SH-SY5Y (cell line): ENCODE measurements around the gene KIF1A.

Experiments used
- GATA2 ChIP-seq: IDR thresholded peaks from 2 replicates; pipeline ENCODE4 v1.6.1; 2011; ENCODE audit warnings: mild to moderate bottlenecking, low read depth, low read length
- GATA3 ChIP-seq: IDR thresholded peaks from 2 replicates; pipeline ENCODE4 v1.6.1; 2011; ENCODE audit warnings: low read depth, mild to moderate bottlenecking, low read length, moderate library complexity

DNA sequence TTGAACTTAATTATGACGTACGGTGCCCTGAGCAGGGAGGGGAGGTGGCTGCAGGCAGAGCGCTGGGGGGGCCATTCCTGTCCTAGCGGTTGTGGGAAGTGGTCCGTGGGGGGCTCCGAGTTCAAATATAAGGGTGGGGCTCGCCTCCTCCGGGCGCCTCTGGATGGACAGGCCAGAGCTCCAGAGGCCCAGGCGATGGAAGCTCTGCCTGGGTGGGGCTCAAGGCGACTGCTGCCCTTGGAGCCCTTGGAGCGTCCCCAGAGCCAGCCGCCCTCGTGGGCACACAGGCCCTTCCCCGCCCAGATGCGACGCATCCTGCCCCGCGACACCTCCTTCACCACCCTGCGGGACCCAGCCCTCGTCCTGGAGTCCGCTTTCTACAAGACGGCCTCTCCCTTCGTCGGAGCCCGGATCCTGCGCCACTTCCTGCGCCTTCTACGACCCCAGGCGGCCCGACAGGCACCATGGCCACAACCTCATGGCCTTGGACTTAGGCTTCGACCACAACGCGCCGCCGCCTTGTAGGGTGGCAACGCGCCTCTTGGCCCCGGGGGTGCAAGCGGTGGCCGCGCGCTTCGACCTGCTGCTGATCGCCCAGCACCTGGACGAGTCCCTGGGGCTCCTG is 147.8 kb downstream of the KIF1A start:
- no peak for TF ChIP-seq GATA3
- TF ChIP-seq GATA2, result no peak
